ENCODE measurements around the gene LMF2.

DNA sequence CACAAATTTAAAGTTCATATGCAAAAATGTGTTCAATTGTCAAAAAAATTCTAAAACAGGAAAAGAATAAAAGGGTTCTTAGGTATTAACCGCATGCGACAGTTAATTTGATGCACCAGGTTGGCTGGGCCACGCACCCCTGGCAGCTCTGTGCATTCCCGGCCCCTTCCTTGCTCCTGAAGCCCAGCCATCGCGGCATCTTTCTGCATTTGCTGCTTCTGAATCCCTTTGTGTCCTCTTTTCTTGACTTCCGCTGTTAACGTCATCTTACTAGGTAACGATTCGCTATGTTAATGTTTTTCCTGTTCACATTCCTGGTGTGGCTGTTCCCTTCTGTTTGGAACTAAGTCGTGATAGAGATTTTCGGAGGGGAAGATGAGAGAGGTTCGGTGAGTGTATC lies 30.3 kb upstream of the LMF2 start:
- TF ChIP-seq, protein P1, sequence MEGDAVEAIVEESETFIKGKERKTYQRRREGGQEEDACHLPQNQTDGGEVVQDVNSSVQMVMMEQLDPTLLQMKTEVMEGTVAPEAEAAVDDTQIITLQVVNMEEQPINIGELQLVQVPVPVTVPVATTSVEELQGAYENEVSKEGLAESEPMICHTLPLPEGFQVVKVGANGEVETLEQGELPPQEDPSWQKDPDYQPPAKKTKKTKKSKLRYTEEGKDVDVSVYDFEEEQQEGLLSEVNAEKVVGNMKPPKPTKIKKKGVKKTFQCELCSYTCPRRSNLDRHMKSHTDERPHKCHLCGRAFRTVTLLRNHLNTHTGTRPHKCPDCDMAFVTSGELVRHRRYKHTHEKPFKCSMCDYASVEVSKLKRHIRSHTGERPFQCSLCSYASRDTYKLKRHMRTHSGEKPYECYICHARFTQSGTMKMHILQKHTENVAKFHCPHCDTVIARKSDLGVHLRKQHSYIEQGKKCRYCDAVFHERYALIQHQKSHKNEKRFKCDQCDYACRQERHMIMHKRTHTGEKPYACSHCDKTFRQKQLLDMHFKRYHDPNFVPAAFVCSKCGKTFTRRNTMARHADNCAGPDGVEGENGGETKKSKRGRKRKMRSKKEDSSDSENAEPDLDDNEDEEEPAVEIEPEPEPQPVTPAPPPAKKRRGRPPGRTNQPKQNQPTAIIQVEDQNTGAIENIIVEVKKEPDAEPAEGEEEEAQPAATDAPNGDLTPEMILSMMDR (IDR thresholded peaks at IDR 0.05; ENCODE audit: low read depth, low read length), result no peak
- no peak for TF ChIP-seq EZH2phosphoT487 (IDR thresholded peaks at IDR 0.05; ENCODE audit: low read depth)
